Measurements from ENCODE around the gene ZNF439. TPM values are rescaled to one million over a fixed set of nuclear protein-coding genes. Genes with fewer than 3 reads are reported as not detected.
"Not testable (repeated sequence)": the region's sequence is repeated elsewhere in the genome, so short reads cannot be mapped to it uniquely, and the experiment has no call there.

ZNF439 gene
- total and polyA plus RNA-seq, 2 donors (not counting 1 experiment from before 2014, with no cell fraction given), result 3.1 to 9.4 TPM

- H2AFZ ChIP-seq (ENCODE audit: low read length), result no peak overlapping the region
- no peaks in the 10 kb centered on the region for H3K9me3 ChIP-seq (ENCODE audit: control insufficient read depth, insufficient read depth, low read depth, low read length)
- H4K20me1 ChIP-seq (ENCODE audit: control insufficient read depth, extremely low read depth, insufficient read depth, low read length), result no peaks in the 10 kb centered on the region
- no peaks in the 10 kb centered on the region for H3K79me2 ChIP-seq (ENCODE audit: control insufficient read depth, insufficient read depth, low read length)
- H3K9ac ChIP-seq (ENCODE audit: insufficient read depth, low read length), result no peak overlapping the region
- H3K4me3 ChIP-seq (replicated peaks in 1 of 4; ENCODE audit: control extremely low read depth in 1 of 4, insufficient read depth in 1 of 4, low read depth in 3 of 4, low read length in 4 of 4), result no peak overlapping the region
- no peaks in the 10 kb centered on the region for H3K27me3 ChIP-seq (ENCODE audit: control insufficient read depth, insufficient read depth, low read length)
- DNase-seq (ENCODE audit: low read depth in 2 of 2), result no peak
- no peak overlapping the region for H3K4me2 ChIP-seq (ENCODE audit: extremely low read depth, insufficient read depth, low read length)
- no peak overlapping the region for H3K27ac ChIP-seq (ENCODE audit: insufficient read depth, low read length)
- H3K4me1 ChIP-seq (ENCODE audit: control insufficient read depth, extremely low read depth, insufficient read depth, low read length), result no peaks in the 10 kb centered on the region
- no peaks in the 10 kb centered on the region for H3K36me3 ChIP-seq (ENCODE audit: control insufficient read depth, insufficient read depth, low read length)
- TF ChIP-seq CTCF (conservative IDR thresholded peaks at IDR 0.05 in 1 of 2, IDR thresholded peaks at IDR 0.05 in 1 of 2; ENCODE audit: low read depth in 1 of 2, low read length in 2 of 2), result no peak
- no peak for TF ChIP-seq EZH2 (IDR thresholded peaks at IDR 0.05; ENCODE audit: low read length, missing control alignments)
Measured at GRCh38 chr19:11843722-11844121, 4.8 kb upstream of the ZNF439 start.

GRCh38 chr19:11847615-11848014 is 911 bp upstream of the ZNF439 start:
- H2AFZ ChIP-seq (ENCODE audit: low read length), result not testable (repeated sequence)

GRCh38 chr19:11848200-11848593 is 329 bp upstream of the ZNF439 start:
- H3K4me1 ChIP-seq (ENCODE audit: control insufficient read depth, extremely low read depth, insufficient read depth, low read length), result no peaks in the 10 kb centered on the region
- no peaks in the 10 kb centered on the region for H3K79me2 ChIP-seq (ENCODE audit: control insufficient read depth, insufficient read depth, low read length)
- H3K9ac ChIP-seq (ENCODE audit: insufficient read depth, low read length), result no peak overlapping the region
- no peaks in the 10 kb centered on the region for H3K27me3 ChIP-seq (ENCODE audit: control insufficient read depth, insufficient read depth, low read length)
- peak overlapping the region in 2 of 4 experiments; percentile 69 for H3K4me3 ChIP-seq (replicated peaks in 1 of 4; ENCODE audit: control extremely low read depth in 1 of 4, insufficient read depth in 1 of 4, low read depth in 3 of 4, low read length in 4 of 4)
- H4K20me1 ChIP-seq (ENCODE audit: control insufficient read depth, extremely low read depth, insufficient read depth, low read length), result no peaks in the 10 kb centered on the region
- H3K9me3 ChIP-seq (ENCODE audit: control insufficient read depth, insufficient read depth, low read depth, low read length), result no peaks in the 10 kb centered on the region
- H3K4me2 ChIP-seq (ENCODE audit: extremely low read depth, insufficient read depth, low read length), result peak overlapping the region; percentile 88
- no peaks in the 10 kb centered on the region for H3K36me3 ChIP-seq (ENCODE audit: control insufficient read depth, insufficient read depth, low read length)
- H3K27ac ChIP-seq (ENCODE audit: insufficient read depth, low read length), result no peak overlapping the region
- H2AFZ ChIP-seq (ENCODE audit: low read length), result peak overlapping the region; percentile 94
- DNase-seq (ENCODE audit: low read depth in 2 of 2), result no peak
- no peak for TF ChIP-seq EZH2 (IDR thresholded peaks at IDR 0.05; ENCODE audit: low read length, missing control alignments)
- no peak for TF ChIP-seq CTCF (conservative IDR thresholded peaks at IDR 0.05 in 1 of 2, IDR thresholded peaks at IDR 0.05 in 1 of 2; ENCODE audit: low read depth in 1 of 2, low read length in 2 of 2)

More at GRCh38 chr19:11847615-11848014, 911 bp upstream of the ZNF439 start:
- H3K4me3 ChIP-seq (replicated peaks in 1 of 4; ENCODE audit: control extremely low read depth in 1 of 4, insufficient read depth in 1 of 4, low read depth in 3 of 4, low read length in 4 of 4); H3K27ac ChIP-seq (ENCODE audit: insufficient read depth, low read length); DNase-seq (ENCODE audit: low read depth in 2 of 2); H3K4me2 ChIP-seq (ENCODE audit: extremely low read depth, insufficient read depth, low read length); H3K9ac ChIP-seq (ENCODE audit: insufficient read depth, low read length); H3K36me3 ChIP-seq (ENCODE audit: control insufficient read depth, insufficient read depth, low read length); H3K27me3 ChIP-seq (ENCODE audit: control insufficient read depth, insufficient read depth, low read length); H3K4me1 ChIP-seq (ENCODE audit: control insufficient read depth, extremely low read depth, insufficient read depth, low read length); H4K20me1 ChIP-seq (ENCODE audit: control insufficient read depth, extremely low read depth, insufficient read depth, low read length); H3K79me2 ChIP-seq (ENCODE audit: control insufficient read depth, insufficient read depth, low read length); H3K9me3 ChIP-seq (ENCODE audit: control insufficient read depth, insufficient read depth, low read depth, low read length): not testable (repeated sequence)

- not testable (repeated sequence) for H4K20me1 ChIP-seq (ENCODE audit: control insufficient read depth, extremely low read depth, insufficient read depth, low read length); H3K27ac ChIP-seq (ENCODE audit: insufficient read depth, low read length); H3K4me1 ChIP-seq (ENCODE audit: control insufficient read depth, extremely low read depth, insufficient read depth, low read length); H3K4me2 ChIP-seq (ENCODE audit: extremely low read depth, insufficient read depth, low read length); H3K27me3 ChIP-seq (ENCODE audit: control insufficient read depth, insufficient read depth, low read length); H3K36me3 ChIP-seq (ENCODE audit: control insufficient read depth, insufficient read depth, low read length); H2AFZ ChIP-seq (ENCODE audit: low read length); DNase-seq (ENCODE audit: low read depth in 2 of 2); H3K9me3 ChIP-seq (ENCODE audit: control insufficient read depth, insufficient read depth, low read depth, low read length); H3K4me3 ChIP-seq (replicated peaks in 1 of 4; ENCODE audit: control extremely low read depth in 1 of 4, insufficient read depth in 1 of 4, low read depth in 3 of 4, low read length in 4 of 4); H3K9ac ChIP-seq (ENCODE audit: insufficient read depth, low read length); H3K79me2 ChIP-seq (ENCODE audit: control insufficient read depth, insufficient read depth, low read length)
Measured at GRCh38 chr19:11850289-11850688, 1.8 kb downstream of the ZNF439 start.
